SK-N-SH treated with all-trans-retinoic acid at 6 μM for 48 hours (cell line): ENCODE measurements around the gene XRCC2.

Source experiments
- ARNTL ChIP-seq: fragments of 450-650 bp; formaldehyde crosslinking; IDR thresholded peaks from 2 replicates; pipeline ENCODE4 v1.5.0; 2020; ENCODE audit warnings: low read depth, mild to moderate bottlenecking, moderate library complexity, borderline replicate concordance
- ESRRG ChIP-seq: fragments of 250-450 bp; sonication (Bioruptor Pico); IDR thresholded peaks from 2 replicates; pipeline ENCODE4 v1.6.1; 2021; ENCODE audit warnings: mild to moderate bottlenecking
- PPARA ChIP-seq: fragments of 250-450 bp; sonication (Bioruptor Pico); IDR thresholded peaks from 2 replicates; pipeline ENCODE4 v1.5.0; 2020; ENCODE audit warnings: mild to moderate bottlenecking, borderline replicate concordance
- ZNF8 ChIP-seq: fragments of 450-650 bp; formaldehyde crosslinking; IDR thresholded peaks from 2 replicates; pipeline ENCODE4 v1.5.0; 2020; ENCODE audit warnings: mild to moderate bottlenecking, moderate library complexity
- TF ChIP-seq, protein P1 (sequence below): fragments of 250-450 bp; sonication (Bioruptor Pico); IDR thresholded peaks from 2 replicates; pipeline ENCODE4 v1.5.1; 2020; ENCODE audit warnings: low read depth, mild to moderate bottlenecking, moderate library complexity
- TF ChIP-seq, protein P2 (sequence below): fragments of 250-450 bp; sonication (Bioruptor Pico); IDR thresholded peaks from 2 replicates; pipeline ENCODE4 v1.5.0; 2020; ENCODE audit warnings: mild to moderate bottlenecking, moderate library complexity
- TF ChIP-seq, protein P3 (sequence below): fragments of 250-450 bp; sonication (Bioruptor Pico); IDR thresholded peaks from 2 replicates; pipeline ENCODE4 v1.8.0; 2021; ENCODE audit warnings: low read depth, mild to moderate bottlenecking, moderate library complexity, borderline replicate concordance

DNA sequence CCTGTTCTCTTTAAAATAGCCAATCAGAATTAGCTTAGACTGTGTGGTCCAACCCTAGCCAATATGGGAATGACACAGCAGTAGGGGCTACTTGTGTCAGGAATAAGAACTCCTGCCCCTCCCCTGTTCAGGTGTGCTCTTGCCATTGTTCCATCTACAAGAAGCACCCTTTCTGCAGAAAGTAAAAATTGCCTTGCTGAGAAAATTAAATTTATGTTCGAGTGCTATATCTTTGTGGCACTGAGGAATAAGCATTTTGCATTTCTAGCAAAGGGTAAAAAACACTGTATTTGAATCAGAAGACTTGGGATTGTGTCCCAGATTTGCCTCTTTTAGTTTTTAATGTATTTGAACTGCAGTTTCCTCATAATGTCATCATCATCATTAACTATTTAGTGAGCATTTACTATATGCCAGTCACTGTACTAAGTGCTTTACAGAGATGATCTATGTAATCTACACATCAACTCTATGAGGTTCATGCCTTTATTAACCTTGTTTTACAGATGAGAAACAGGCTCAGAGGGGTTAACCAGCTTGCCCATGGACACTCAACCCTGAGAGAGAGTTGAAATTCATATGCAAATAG, 28.9 kb upstream of the XRCC2 start:
- TF ChIP-seq ARNTL: no peak
- no peak for TF ChIP-seq ESRRG (CRISPR knock-in tag)
- TF ChIP-seq PPARA (CRISPR knock-in tag): no peak
- TF ChIP-seq, protein P1, sequence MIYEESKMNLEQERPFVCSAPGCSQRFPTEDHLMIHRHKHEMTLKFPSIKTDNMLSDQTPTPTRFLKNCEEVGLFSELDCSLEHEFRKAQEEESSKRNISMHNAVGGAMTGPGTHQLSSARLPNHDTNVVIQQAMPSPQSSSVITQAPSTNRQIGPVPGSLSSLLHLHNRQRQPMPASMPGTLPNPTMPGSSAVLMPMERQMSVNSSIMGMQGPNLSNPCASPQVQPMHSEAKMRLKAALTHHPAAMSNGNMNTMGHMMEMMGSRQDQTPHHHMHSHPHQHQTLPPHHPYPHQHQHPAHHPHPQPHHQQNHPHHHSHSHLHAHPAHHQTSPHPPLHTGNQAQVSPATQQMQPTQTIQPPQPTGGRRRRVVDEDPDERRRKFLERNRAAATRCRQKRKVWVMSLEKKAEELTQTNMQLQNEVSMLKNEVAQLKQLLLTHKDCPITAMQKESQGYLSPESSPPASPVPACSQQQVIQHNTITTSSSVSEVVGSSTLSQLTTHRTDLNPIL (CRISPR knock-in tag): no peak
- no peak for TF ChIP-seq ZNF8 (CRISPR knock-in tag)
- TF ChIP-seq, protein P2, sequence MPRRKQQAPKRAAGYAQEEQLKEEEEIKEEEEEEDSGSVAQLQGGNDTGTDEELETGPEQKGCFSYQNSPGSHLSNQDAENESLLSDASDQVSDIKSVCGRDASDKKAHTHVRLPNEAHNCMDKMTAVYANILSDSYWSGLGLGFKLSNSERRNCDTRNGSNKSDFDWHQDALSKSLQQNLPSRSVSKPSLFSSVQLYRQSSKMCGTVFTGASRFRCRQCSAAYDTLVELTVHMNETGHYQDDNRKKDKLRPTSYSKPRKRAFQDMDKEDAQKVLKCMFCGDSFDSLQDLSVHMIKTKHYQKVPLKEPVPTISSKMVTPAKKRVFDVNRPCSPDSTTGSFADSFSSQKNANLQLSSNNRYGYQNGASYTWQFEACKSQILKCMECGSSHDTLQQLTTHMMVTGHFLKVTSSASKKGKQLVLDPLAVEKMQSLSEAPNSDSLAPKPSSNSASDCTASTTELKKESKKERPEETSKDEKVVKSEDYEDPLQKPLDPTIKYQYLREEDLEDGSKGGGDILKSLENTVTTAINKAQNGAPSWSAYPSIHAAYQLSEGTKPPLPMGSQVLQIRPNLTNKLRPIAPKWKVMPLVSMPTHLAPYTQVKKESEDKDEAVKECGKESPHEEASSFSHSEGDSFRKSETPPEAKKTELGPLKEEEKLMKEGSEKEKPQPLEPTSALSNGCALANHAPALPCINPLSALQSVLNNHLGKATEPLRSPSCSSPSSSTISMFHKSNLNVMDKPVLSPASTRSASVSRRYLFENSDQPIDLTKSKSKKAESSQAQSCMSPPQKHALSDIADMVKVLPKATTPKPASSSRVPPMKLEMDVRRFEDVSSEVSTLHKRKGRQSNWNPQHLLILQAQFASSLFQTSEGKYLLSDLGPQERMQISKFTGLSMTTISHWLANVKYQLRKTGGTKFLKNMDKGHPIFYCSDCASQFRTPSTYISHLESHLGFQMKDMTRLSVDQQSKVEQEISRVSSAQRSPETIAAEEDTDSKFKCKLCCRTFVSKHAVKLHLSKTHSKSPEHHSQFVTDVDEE (CRISPR knock-in tag): no peak
- TF ChIP-seq, protein P3, sequence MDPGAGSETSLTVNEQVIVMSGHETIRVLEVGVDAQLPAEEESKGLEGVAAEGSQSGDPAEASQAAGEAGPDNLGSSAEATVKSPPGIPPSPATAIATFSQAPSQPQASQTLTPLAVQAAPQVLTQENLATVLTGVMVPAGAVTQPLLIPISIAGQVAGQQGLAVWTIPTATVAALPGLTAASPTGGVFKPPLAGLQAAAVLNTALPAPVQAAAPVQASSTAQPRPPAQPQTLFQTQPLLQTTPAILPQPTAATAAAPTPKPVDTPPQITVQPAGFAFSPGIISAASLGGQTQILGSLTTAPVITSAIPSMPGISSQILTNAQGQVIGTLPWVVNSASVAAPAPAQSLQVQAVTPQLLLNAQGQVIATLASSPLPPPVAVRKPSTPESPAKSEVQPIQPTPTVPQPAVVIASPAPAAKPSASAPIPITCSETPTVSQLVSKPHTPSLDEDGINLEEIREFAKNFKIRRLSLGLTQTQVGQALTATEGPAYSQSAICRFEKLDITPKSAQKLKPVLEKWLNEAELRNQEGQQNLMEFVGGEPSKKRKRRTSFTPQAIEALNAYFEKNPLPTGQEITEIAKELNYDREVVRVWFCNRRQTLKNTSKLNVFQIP: no peak
